GM18868 (cell line): ENCODE results near the gene SLC2A11.

Experiments
- ATAC-seq: cut with Tn5 transposase; IDR thresholded peaks from one replicate; pipeline ENCODE4 v1.9.1; 2021; ENCODE audit warnings: mild to moderate bottlenecking, moderate library complexity; ENCODE audit not compliant: unreplicated experiment

The SLC2A11 gene

GRCh38 chr22:23857606-23858483, at the start of gene SLC2A11:
Gene SLC2A11 (plus strand): TSS chr22:23857875. CDS start chr22:23858000, 125 bp downstream.
- peak; percentile 93 for ATAC-seq

- ATAC-seq = no peak
Measured at GRCh38 chr22:23812378-23812777, 45.3 kb upstream of the SLC2A11 start.

GRCh38 chr22:23815541-23816155, 42.0 kb upstream of the SLC2A11 start:
- no peak for ATAC-seq

- no peak for ATAC-seq
Measured at GRCh38 chr22:23816156-23816976, 41.3 kb upstream of the SLC2A11 start.

GRCh38 chr22:23817146-23817545, 40.5 kb upstream of the SLC2A11 start:
- ATAC-seq = no peak

GRCh38 chr22:23818541-23818940, 39.1 kb upstream of the SLC2A11 start:
- no peak for ATAC-seq

GRCh38 chr22:23820748-23821211, 36.9 kb upstream of the SLC2A11 start:
- ATAC-seq = no peak

GRCh38 chr22:23822101-23822671, 35.5 kb upstream of the SLC2A11 start:
- no peak for ATAC-seq

GRCh38 chr22:23823331-23823791, 34.3 kb upstream of the SLC2A11 start:
- ATAC-seq = no peak

GRCh38 chr22:23824476-23825245, 33.0 kb upstream of the SLC2A11 start:
- ATAC-seq = no peak

GRCh38 chr22:23825246-23825905, 32.3 kb upstream of the SLC2A11 start:
- no peak for ATAC-seq

- no peak for ATAC-seq
Measured at GRCh38 chr22:23826510-23827350, 30.9 kb upstream of the SLC2A11 start.

GRCh38 chr22:23827351-23827995, 30.2 kb upstream of the SLC2A11 start:
- no peak for ATAC-seq

GRCh38 chr22:23828800-23829680, 28.6 kb upstream of the SLC2A11 start:
- no peak for ATAC-seq

- ATAC-seq = no peak
Measured at GRCh38 chr22:23829845-23830372, 27.8 kb upstream of the SLC2A11 start.

GRCh38 chr22:23831261-23831660, 26.4 kb upstream of the SLC2A11 start:
- no peak for ATAC-seq

GRCh38 chr22:23831781-23832180, 25.9 kb upstream of the SLC2A11 start:
- ATAC-seq = no peak
